ENCODE results near the gene MPRIP.

MPRIP gene

GRCh38 chr17:17029938-17030337, 12.3 kb upstream of the MPRIP start:
- no peak for DNase-seq

- no peak for DNase-seq
Measured at GRCh38 chr17:17030515-17031211, 11.6 kb upstream of the MPRIP start.

- DNase-seq = no peak
Measured at GRCh38 chr17:17032131-17032692, 10.0 kb upstream of the MPRIP start.

GRCh38 chr17:17033466-17033865, 8.8 kb upstream of the MPRIP start:
- DNase-seq = no peak

- DNase-seq = peak; percentile 23
Measured at GRCh38 chr17:17034026-17034425, 8.2 kb upstream of the MPRIP start.

GRCh38 chr17:17034496-17035075, 7.7 kb upstream of the MPRIP start:
- peak; percentile 7 for DNase-seq

GRCh38 chr17:17035490-17035889, 6.8 kb upstream of the MPRIP start:
- peak; percentile 46 for DNase-seq

GRCh38 chr17:17035920-17036523, 6.2 kb upstream of the MPRIP start:
- DNase-seq = no peak

GRCh38 chr17:17036524-17036998, 5.7 kb upstream of the MPRIP start:
- DNase-seq = no peak

GRCh38 chr17:17039911-17040310, 2.3 kb upstream of the MPRIP start:
- no peak for DNase-seq

GRCh38 chr17:17041018-17041521, 1.2 kb upstream of the MPRIP start:
- DNase-seq = peak; percentile 3

- peak; percentile 95 for DNase-seq
Measured at GRCh38 chr17:17041571-17042383, 480 bp upstream of the MPRIP start.

- DNase-seq = peak; percentile 24
Measured at GRCh38 chr17:17042851-17043460, 699 bp downstream of the MPRIP start.

GRCh38 chr17:17043461-17044271, 1.4 kb downstream of the MPRIP start:
- peak; percentile 26 for DNase-seq

- DNase-seq = peak; percentile 66
Measured at GRCh38 chr17:17044846-17045561, 2.7 kb downstream of the MPRIP start.

GRCh38 chr17:17048106-17048505, 5.8 kb downstream of the MPRIP start:
- DNase-seq = no peak

- DNase-seq = no peak
Measured at GRCh38 chr17:17050346-17051345, 8.4 kb downstream of the MPRIP start.

- no peak for DNase-seq
Measured at GRCh38 chr17:17051380-17051779, 9.1 kb downstream of the MPRIP start.

- no peak for DNase-seq
Measured at GRCh38 chr17:17051791-17052461, 9.7 kb downstream of the MPRIP start.
